ENCODE results near the gene RBM4.
A peak's percentile ranks its signal among the peaks of the same experiment; 100 is the strongest.

Gene RBM4

GRCh38 chr11:66617155-66617834, 21.2 kb upstream of the RBM4 start:
- peaks cover 52% of the 10 kb centered on the region for H4K20me1 ChIP-seq (ENCODE audit: insufficient read depth, low read length)
- H3K27ac ChIP-seq (ENCODE audit: low read length) = peak overlapping the region; percentile 74
- H3K4me1 ChIP-seq (ENCODE audit: low read length) = peaks cover 27% of the 10 kb centered on the region
- H3K9ac ChIP-seq (ENCODE audit: low read length) = peak overlapping the region; percentile 86
- H3K9me3 ChIP-seq (ENCODE audit: insufficient read depth, low read length) = no peaks in the 10 kb centered on the region
- H3K27me3 ChIP-seq (ENCODE audit: low read depth, low read length) = no peaks in the 10 kb centered on the region
- H3K79me2 ChIP-seq (ENCODE audit: low read length) = peaks cover 74% of the 10 kb centered on the region
- H2AFZ ChIP-seq (ENCODE audit: low read depth, low read length) = no peak overlapping the region
- H3K36me3 ChIP-seq (replicated peaks; ENCODE audit: low read depth, low read length) = peaks cover 33% of the 10 kb centered on the region
- H3K4me2 ChIP-seq (ENCODE audit: low read length) = peak overlapping the region; percentile 94
- H3K4me3 ChIP-seq (ENCODE audit: low read length) = peak overlapping the region; percentile 88
- TF ChIP-seq CTCF (IDR thresholded peaks at IDR 0.05; ENCODE audit: low read depth, low read length) = no peak
- TF ChIP-seq EZH2phosphoT487 (IDR thresholded peaks at IDR 0.05; ENCODE audit: low read depth) = no peak

- Histone ChIP-seq H4K20me1 (ENCODE audit: insufficient read depth, low read length) (peaks cover 70% of the 10 kb centered on the region), H3K27me3 (ENCODE audit: low read depth, low read length) (no peaks in the 10 kb centered on the region), H3K4me1 (ENCODE audit: low read length) (peaks cover 27% of the 10 kb centered on the region), H3K36me3 (replicated peaks; ENCODE audit: low read depth, low read length) (peaks cover 51% of the 10 kb centered on the region), H3K4me3 (ENCODE audit: low read length) (peak overlapping the region; percentile 88), H3K9me3 (ENCODE audit: insufficient read depth, low read length) (no peaks in the 10 kb centered on the region), H2AFZ (ENCODE audit: low read depth, low read length) (no peak overlapping the region), H3K4me2 (ENCODE audit: low read length) (peak overlapping the region; percentile 94), H3K79me2 (ENCODE audit: low read length) (peaks cover 92% of the 10 kb centered on the region), H3K27ac (ENCODE audit: low read length) (peak overlapping the region; percentile 21), H3K9ac (ENCODE audit: low read length) (no peak overlapping the region)
- TF ChIP-seq CTCF (IDR thresholded peaks at IDR 0.05; ENCODE audit: low read depth, low read length) (no peak), EZH2phosphoT487 (IDR thresholded peaks at IDR 0.05; ENCODE audit: low read depth) (no peak)
Observed at GRCh38 chr11:66619080-66619554, 19.4 kb upstream of the RBM4 start.

GRCh38 chr11:66624450-66624849, 14.1 kb upstream of the RBM4 start:
- Histone ChIP-seq H3K27me3 (ENCODE audit: low read depth, low read length) (no peaks in the 10 kb centered on the region), H3K36me3 (replicated peaks; ENCODE audit: low read depth, low read length) (peaks cover 81% of the 10 kb centered on the region), H3K4me3 (ENCODE audit: low read length) (no peak overlapping the region), H2AFZ (ENCODE audit: low read depth, low read length) (no peak overlapping the region), H3K27ac (ENCODE audit: low read length) (no peak overlapping the region), H3K4me1 (ENCODE audit: low read length) (peaks cover 7% of the 10 kb centered on the region; the same call in 1 of the 2 replicates), H3K9me3 (ENCODE audit: insufficient read depth, low read length) (no peaks in the 10 kb centered on the region), H3K9ac (ENCODE audit: low read length) (no peak overlapping the region), H3K79me2 (ENCODE audit: low read length) (peaks cover 100% of the 10 kb centered on the region), H4K20me1 (ENCODE audit: insufficient read depth, low read length) (peaks cover 96% of the 10 kb centered on the region), H3K4me2 (ENCODE audit: low read length) (no peak overlapping the region)
- no peak for TF ChIP-seq CTCF (IDR thresholded peaks at IDR 0.05; ENCODE audit: low read depth, low read length)

- Histone ChIP-seq H3K79me2 (ENCODE audit: low read length) (peaks cover 100% of the 10 kb centered on the region), H3K9me3 (ENCODE audit: insufficient read depth, low read length) (no peaks in the 10 kb centered on the region), H3K4me1 (ENCODE audit: low read length) (peaks cover 3% of the 10 kb centered on the region; the same call in 1 of the 2 replicates), H2AFZ (ENCODE audit: low read depth, low read length) (no peak overlapping the region), H3K36me3 (replicated peaks; ENCODE audit: low read depth, low read length) (peaks cover 85% of the 10 kb centered on the region), H3K4me2 (ENCODE audit: low read length) (no peak overlapping the region), H4K20me1 (ENCODE audit: insufficient read depth, low read length) (peaks cover 98% of the 10 kb centered on the region), H3K4me3 (ENCODE audit: low read length) (no peak overlapping the region), H3K27me3 (ENCODE audit: low read depth, low read length) (no peaks in the 10 kb centered on the region), H3K27ac (ENCODE audit: low read length) (no peak overlapping the region), H3K9ac (ENCODE audit: low read length) (no peak overlapping the region)
- no peak for TF ChIP-seq CTCF (IDR thresholded peaks at IDR 0.05; ENCODE audit: low read depth, low read length)
- TF ChIP-seq EZH2phosphoT487 (IDR thresholded peaks at IDR 0.05; ENCODE audit: low read depth) = no peak
Observed at GRCh38 chr11:66625041-66625751, 13.3 kb upstream of the RBM4 start.

Measured in OCI-LY3 (cell line).